NCI-H1105 treated with DMSO at 0.1 percent for 48 hours (cell line): Measurements from ENCODE around the gene CRIP3.

Source experiments
- DNase-seq: peaks from one replicate; lab custom pipeline; 2025; lab: John Stamatoyannopoulos, UW

CRIP3 gene

DNA sequence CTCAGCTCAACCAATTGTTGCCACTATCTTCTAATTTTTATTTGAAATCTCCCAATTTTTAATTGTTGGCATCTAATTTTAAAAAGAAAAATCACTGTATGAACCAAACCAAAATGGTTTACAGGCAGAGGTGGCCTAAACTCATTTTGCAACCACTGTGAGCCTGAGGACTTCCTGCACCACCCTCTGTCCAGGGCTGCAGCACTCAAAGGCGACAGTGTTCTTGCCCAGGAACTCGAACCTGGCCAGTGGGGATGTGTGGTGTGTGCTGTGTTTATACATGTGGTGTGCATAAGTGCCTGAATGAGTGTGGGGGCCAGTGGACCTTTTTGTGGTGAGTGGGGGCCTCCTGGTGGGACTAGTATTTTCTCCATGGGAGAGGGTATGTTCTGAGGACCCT, 34.9 kb downstream of the CRIP3 start:
- no peak for DNase-seq

DNA sequence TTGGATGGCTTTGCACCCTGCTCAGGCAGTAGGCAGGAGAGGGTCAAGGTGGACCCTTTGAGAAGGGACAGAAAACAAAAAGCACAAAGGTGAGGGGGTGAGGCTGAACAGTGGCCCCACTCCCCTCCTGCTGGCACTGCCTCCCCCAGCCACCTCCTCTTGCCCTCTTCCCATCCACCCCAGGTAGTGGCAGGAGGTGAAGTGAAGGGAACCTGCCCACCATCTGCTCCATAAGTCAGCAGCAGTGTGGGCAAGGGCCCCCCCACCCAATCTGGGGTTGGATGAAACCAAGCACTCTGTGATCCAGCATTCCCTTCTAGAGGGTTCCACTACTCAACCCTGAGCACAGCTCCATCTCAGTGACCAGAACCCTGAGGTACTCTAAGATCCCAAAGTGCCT, 36.7 kb downstream of the CRIP3 start:
- no peak for DNase-seq

GRCh38 chr6:43271103-43271815, 37.4 kb downstream of the CRIP3 start:
- no peak for DNase-seq

DNA sequence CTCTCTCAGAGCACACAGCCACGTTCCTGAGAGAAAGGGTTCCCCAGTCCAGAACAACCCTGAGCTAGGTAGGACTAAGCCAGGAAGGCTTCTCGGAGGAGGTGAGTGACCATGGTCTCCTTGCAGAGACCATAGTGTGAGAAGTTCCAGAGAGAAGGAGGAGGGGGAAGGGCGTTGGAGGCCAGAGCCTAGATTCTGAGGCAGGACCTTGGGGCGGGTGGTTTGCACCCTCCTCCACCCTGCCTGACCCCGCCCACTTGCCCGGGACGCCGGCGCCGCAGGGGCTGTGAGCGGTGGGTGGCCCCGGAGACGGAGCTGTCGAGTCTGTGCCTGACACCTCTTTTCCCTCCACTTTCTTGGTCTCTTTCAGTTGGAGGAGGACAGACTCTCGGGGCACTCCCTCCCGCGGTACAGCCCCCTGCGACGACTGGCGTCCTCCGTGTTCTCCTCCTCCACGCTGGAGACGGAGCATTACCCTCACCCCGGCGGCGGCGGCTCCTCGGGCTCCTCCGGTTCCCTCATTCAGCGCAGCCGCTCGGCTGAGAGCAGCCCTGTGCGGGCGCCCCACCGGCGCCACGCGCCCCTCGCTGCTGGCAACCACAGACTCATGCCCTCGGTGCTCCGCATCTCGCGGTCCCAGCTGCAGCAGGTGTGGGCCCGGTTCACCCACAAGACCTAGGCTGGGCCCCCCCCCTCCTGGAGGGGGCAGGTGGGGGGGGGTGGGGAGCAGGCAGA, 39.2 kb downstream of the CRIP3 start:
- DNase-seq, result no peak

DNA sequence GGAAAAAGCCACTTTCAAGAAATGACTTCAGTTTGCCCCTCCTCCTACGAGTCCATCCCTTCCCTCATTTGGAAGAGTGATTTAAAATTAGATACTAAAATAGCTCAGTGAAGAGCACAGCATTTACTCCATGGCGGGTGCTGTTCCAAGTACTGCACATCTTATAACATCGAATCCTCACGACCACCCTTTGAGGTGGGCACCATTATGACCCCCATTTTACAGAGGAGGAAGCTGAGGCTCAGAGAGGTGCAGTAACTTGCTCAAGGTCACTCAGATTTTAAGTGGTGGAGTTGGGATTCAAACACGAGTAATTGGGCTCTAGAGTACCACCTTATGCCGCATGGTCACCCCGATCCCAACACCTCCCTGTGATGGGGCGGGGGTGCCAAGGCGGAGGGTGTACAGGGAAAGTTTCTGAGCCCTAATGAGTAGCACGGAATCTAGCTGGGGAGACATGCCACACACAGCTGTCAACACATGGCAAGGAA, 39.8 kb downstream of the CRIP3 start:
- DNase-seq, result no peak

- no peak for DNase-seq
Measured at GRCh38 chr6:43268355-43268700, 40.3 kb downstream of the CRIP3 start.

DNA sequence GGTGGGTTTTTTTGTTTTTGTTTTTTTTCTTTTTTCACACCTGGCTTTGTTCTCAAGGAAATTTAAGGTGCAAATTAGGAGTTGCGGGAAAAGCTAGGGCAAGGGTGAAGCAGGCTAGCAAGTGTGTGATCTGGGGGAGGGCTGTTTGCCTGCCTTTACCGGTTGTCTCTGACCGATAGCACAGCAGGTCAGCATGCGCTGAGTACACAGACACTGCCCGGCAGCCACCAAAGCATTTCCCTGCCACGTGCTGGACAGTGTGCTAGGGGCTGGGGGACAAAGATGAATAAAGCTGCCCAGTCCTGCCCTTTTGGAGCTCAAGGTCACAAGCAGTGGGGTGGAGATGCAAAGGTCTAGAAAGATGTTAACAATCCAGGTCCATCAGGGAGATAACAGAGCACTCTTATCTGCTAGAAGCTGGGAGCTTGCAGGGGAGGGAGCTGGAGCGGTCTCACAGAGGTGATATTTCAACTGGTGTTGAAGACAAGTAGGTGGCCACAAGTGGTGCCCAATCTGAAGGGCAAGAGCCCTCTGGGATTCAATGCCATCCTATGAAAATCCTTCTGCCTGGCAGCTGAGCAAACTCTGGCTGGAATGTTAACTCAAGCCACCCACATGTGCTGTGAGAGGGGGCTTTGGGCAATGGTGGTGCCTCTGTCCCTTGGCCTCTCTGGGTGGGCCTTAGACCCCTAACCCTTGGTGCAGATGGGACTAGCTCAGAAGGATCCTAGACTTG, 40.8 kb downstream of the CRIP3 start:
- DNase-seq, result no peak

DNA sequence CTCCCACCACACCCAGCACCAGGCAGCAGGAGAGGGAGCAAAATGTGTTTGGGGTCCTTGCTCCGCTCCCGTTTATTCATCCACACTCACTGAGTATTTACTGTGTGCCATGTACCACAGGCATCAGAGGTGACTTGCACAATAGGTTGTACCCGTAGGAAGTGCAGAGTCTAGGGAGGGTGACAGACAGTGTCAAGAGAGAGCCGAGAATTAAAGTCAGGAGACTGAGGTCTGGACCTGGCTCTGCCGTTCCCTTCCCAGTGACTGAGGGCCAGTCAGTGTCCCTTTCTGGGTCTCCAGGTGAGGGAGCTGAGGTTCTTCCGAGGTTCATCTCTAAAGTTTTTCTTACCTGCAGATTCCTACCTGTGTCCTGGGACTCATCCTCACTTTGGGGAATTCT, 43.1 kb downstream of the CRIP3 start:
- DNase-seq, result no peak

GRCh38 chr6:43264599-43265145, 44.0 kb downstream of the CRIP3 start:
- no peak for DNase-seq

GRCh38 chr6:43263314-43264178, 45.1 kb downstream of the CRIP3 start:
- no peak for DNase-seq

- no peak for DNase-seq
Measured at GRCh38 chr6:43262780-43263313, 45.8 kb downstream of the CRIP3 start.

GRCh38 chr6:43262000-43262779, 46.4 kb downstream of the CRIP3 start:
- DNase-seq, result no peak

GRCh38 chr6:43261198-43261597, 47.4 kb downstream of the CRIP3 start:
- DNase-seq, result no peak

DNA sequence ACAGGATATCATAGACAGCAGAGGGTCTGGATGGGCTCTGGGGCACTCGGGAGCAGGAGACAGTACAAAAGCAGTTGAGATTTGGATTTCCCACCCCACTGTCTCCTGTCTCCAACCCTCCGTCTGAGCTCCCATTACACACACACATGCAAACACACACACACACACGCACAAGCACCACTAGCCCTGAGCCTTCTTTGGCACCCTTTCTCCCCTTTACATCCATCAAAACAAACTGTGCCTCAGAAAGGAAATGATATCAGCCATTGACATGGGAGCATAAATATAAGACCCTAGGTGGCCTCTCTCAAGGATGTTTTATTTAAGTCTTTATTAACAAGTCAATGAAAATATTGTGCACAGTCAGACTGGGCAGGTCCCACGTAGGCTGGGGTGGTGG, 47.8 kb downstream of the CRIP3 start:
- no peak for DNase-seq

DNA sequence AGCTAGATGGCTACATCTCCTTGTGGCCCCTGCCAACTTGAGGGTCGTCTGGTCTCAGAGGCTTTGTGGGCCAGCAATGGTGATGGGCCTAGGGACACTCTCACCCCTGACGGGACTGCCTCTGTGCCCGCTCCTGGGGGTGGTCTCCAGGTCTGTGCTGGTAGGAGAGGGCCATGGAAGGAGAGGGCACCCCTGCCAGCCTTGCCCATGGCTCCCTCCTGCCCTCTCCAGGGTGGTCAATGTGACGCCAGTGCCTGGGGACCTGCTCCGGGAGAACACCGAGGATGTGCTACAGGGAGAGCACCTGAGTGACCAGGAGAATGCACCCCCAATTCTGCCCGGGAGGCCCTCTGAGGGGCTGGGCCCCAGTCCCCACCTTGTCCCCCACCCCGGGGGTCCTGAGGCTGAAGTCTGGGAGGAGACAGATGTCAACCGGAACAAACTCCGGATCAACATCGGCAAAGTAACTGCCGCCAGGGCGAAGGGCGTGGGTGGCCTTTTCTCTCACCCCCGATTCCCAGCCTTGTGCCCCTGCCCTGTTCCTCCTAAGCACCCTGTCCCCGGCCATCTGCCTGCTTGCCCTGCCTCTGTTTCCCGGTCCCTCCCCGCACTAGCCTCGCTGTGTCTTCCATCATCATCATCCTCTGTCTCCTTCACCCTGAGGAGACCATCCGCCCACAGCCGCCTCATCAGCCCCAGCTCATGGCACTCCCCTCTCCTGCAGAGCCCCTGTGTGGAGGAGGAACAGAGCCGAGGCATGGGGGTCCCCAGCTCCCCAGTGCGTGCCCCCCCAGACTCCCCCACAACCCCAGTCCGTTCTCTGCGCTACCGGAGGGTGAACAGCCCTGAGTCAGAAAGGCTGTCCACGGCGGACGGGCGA, 49.6 kb downstream of the CRIP3 start:
- DNase-seq, result no peak

DNA sequence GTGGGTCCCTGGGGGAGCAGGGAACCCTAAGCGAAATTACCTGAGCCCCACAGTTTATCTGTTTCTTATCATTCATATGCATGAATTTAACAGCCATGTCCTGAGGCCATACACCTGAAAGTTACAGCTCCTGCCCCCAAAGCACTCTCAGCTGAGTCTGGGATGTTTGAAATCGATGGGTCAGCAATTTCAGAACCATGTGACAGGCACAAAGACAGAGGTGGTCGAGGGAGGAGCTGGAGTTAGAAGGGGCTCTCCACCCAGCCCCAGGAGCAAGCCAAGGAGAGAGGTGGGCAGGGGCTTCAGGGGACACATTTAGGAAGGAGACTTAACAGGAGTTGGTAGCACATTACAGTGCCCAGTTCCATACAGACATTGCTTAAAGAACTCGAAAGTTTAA, 50.4 kb downstream of the CRIP3 start:
- DNase-seq, result no peak

DNA sequence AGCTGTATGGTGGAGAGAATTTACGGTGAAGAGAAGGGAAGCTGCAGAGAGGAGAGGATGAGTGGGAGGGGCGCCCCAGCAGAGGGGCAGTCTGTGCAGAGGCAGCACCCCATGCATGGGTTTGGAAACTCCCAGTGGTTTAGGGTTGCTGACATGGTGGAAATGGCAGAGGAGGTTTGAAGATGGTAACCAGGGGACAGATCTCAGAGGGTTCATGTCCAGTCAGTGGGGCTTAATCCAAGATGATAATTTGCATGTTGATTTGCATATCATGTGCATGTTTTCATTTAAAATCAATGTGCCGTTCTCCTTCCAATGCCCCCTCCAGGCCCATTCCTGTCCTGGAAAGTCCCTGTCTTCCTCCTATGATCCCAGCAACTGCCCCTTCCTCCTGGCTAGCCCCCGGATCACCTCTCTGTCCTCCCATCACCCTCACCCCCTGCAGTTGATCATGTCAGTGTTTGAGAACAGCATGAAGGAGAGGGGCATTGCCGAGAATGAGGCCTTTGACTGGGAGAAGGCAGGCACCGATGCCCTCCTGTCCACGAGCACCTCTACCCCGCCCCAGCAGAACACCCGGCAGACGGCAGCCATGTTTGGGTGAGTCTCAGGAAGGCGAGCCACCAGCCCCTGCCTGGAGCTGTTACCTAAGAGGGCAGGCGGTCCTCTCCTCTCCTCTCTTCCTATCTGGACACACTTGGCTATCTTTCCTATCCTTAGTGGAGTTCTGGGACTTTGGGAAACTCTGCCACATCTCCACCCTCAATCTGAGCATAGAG, 51.1 kb downstream of the CRIP3 start:
- DNase-seq, result no peak

GRCh38 chr6:43256670-43257366, 51.8 kb downstream of the CRIP3 start:
- no peak for DNase-seq
